Glutamatergic neuron (in vitro differentiated cells): ENCODE measurements around the gene NUTM1. TPM values are rescaled to one million over a fixed set of nuclear protein-coding genes. Genes with fewer than 3 reads are reported as not detected.

Source experiments
- DNase-seq: peaks from one replicate; pipeline ENCODE4 v3.0.0; 2022
- H3K27ac Mint-ChIP-seq: one replicate; pipeline ENCODE4 v1.8.0; 2020; ENCODE audit warnings: mild to moderate bottlenecking, mixed read lengths, inconsistent platforms; ENCODE audit not compliant: unreplicated experiment
- H3K27me3 Mint-ChIP-seq: one replicate; pipeline ENCODE4 v1.8.0; 2020; ENCODE audit warnings: mild to moderate bottlenecking, moderate library complexity, mixed read lengths, inconsistent platforms; ENCODE audit not compliant: unreplicated experiment
- H3K36me3 Mint-ChIP-seq: one replicate; pipeline ENCODE4 v1.8.0; 2020; ENCODE audit warnings: mild to moderate bottlenecking, mixed read lengths, inconsistent platforms; ENCODE audit not compliant: unreplicated experiment
- H3K4me1 Mint-ChIP-seq: one replicate; pipeline ENCODE4 v1.8.0; 2020; ENCODE audit warnings: mild to moderate bottlenecking, low read depth, mixed read lengths, inconsistent platforms; ENCODE audit not compliant: unreplicated experiment
- H3K4me3 Mint-ChIP-seq: one replicate; pipeline ENCODE4 v1.8.0; 2020; ENCODE audit warnings: mild to moderate bottlenecking, mixed read lengths, inconsistent platforms; ENCODE audit not compliant: unreplicated experiment
- H3K9me3 Mint-ChIP-seq: one replicate; pipeline ENCODE4 v1.8.0; 2020; ENCODE audit warnings: mild to moderate bottlenecking, moderate library complexity, mixed read lengths, inconsistent platforms; ENCODE audit not compliant: unreplicated experiment
- CTCF ChIP-seq: fragments of 200-600 bp; sonication (generic); IDR thresholded peaks from one replicate; pipeline ENCODE4 v1.5.0; 2021; ENCODE audit not compliant: partially characterized antibody, unreplicated experiment
- total RNA-seq: library from RNA; stranded (reverse); fragmentation: NEBNext Ultra II Directional; extraction: Animal tissue kit (Norgen Biotek cat#: 25700); gene quantifications from one replicate; pipeline ENCODE4 v1.2.1, GENCODE V29; 2021; ENCODE audit not compliant: unreplicated experiment

The NUTM1 gene
- total RNA-seq, 1 donor from 2014 or later, result not detected

DNA sequence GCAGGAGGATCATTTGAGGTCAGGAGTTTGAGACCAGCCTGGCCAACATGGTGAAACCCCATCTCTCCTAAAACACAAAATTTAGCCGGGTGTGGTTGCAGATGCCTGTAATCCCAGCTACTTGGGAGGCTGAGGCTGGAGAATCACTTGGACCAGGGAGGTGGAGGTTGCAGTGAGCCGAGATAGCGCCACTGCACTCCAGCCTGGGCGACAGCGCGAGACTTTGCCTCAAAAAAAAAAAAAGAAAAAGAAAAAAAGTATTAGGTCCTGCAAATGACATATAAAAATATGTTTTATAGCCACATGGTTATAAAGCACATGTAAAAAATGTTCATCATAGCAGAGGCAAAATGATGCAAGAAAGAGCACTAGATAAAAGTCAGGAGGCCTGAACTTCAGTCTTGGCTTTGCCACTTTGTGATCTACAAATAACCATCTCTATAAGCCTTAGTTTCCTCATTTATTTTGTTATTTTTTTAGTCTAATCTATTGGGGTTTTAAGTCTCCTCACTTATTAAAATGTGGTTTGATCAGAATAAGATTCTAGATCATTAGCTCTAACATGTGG lies 10.5 kb upstream of the NUTM1 start:
- Mint-ChIP-seq H3K9me3 (peaks cover 9% of the 10 kb centered on the region), H3K4me1 (peaks cover 6% of the 10 kb centered on the region), H3K4me3 (no peak overlapping the region), H3K27ac (no peak overlapping the region), H3K27me3 (peaks cover 6% of the 10 kb centered on the region), H3K36me3 (no peaks in the 10 kb centered on the region)
- DNase-seq, result no peak
- TF ChIP-seq CTCF, result no peak

DNA sequence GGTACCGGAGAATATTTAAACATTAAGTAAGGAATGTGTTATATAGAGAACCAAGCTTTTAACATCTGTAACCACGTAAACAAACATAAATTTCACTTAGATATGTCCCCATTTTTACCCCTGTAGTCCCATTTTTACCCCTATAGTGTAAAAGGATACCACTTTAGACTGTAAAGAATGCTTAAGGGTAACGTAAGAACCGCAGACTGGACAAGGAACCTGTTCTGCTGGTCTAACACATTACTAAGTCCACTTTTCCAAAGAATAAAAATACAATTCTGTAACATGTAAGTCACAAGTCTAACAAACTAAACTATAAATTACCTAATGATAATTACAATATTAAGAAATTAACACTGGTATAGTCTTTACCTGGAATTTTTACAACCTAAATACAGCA lies 8.4 kb upstream of the NUTM1 start:
- Mint-ChIP-seq H3K27me3 (peaks cover 6% of the 10 kb centered on the region), H3K27ac (no peak overlapping the region), H3K4me1 (peaks cover 9% of the 10 kb centered on the region), H3K4me3 (no peak overlapping the region), H3K9me3 (peaks cover 10% of the 10 kb centered on the region), H3K36me3 (no peaks in the 10 kb centered on the region)
- no peak for TF ChIP-seq CTCF
- no peak for DNase-seq

DNA sequence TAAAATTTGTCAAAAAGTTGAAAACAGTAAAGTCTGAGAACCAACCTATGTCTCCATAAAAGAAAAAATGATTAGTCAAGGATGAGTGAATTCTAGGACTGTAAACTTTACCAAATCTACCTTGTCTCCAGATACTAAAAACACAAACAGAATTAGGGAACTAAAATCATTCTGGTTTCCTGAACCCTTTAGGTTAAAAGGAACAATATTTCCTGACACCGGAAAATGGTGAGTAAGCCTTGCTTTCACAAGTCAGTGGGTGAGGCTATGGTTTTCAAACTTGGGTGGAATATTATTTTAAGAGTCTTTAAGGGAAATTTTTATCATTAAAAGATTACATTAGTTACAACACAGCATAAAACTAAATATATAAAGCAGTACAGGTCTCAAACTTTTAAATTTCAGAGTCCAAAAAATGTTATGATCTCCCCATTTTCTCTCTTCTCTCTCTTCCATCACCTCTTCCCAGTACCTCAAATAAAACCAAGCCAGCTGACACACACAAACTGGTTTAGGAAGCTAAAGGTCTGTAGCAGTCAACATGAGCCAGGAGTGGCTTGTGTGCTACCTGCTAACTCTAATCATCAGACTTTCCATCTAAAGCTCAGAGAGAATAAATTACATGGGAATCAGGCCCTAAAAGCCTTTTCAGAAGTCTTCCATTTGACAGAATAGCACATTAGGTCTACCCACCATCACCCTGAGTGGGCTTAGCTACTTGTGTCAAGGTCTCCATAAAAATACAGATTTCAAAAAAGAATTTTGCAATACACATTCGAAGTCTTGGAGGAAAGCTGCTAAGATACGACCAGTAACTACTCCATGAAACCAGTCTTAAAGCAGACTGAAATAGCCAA lies 7.7 kb upstream of the NUTM1 start:
- Mint-ChIP-seq H3K27me3 (peaks cover 6% of the 10 kb centered on the region), H3K4me3 (peak overlapping the region; percentile 81), H3K4me1 (peaks cover 9% of the 10 kb centered on the region), H3K36me3 (no peaks in the 10 kb centered on the region), H3K9me3 (peaks cover 10% of the 10 kb centered on the region), H3K27ac (no peak overlapping the region)
- no peak for DNase-seq
- TF ChIP-seq CTCF, result no peak

- Mint-ChIP-seq H3K36me3 (no peaks in the 10 kb centered on the region), H3K4me3 (peak overlapping the region; percentile 95), H3K4me1 (peaks cover 9% of the 10 kb centered on the region), H3K27me3 (peaks cover 6% of the 10 kb centered on the region), H3K9me3 (peaks cover 11% of the 10 kb centered on the region), H3K27ac (peak overlapping the region; percentile 96)
- no peak for TF ChIP-seq CTCF
- DNase-seq, result no peak
Measured at GRCh38 chr15:34336231-34336990, 6.7 kb upstream of the NUTM1 start.
